Measurements from ENCODE around the gene PNPLA7.
"Not testable (repeated sequence)": the region's sequence is repeated elsewhere in the genome, so short reads cannot be mapped to it uniquely, and the experiment has no call there.

The PNPLA7 gene

DNA sequence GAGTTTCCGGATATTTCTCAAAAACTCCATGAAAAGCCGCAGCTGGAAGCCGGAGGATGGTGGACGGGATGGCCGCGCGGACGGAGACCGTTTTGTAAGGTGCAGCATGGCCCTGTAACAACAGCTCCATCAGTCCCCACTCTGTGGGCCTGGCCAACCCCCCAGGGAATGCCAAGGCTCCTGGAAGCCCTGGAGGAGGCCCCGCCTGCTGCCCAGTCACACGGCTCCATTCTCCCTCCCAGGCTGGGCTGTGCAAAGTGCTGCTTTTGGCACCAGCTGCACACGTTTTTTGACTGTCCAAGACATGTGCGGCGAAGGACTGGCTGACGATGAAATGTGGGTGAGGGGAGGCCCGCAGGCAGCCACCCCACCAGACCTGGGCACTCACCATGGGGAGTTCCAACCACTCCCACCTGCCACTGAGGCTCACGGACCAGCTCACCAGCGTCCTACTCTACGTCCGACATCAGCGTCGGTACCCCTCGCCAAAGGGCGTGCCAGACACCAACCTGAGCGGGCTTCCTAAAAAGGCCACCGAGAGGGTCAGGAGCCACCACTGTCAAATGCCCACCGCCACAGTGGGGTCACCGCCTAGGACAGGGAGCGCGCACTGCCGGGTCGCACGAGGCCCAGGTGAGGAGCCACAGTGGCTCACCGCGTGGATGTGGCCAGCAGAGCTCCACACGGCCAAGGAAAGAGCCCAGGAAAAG is 27.3 kb downstream of the PNPLA7 start:
- no peaks in the 10 kb centered on the region for H3K27me3 ChIP-seq (ENCODE audit: low read depth)
- H3K4me1 ChIP-seq, result no peaks in the 10 kb centered on the region
- no peaks in the 10 kb centered on the region for H3K36me3 ChIP-seq (replicated peaks)
- in situ Hi-C loops (cut with MboI; ENCODE audit: low sequenced_read_pairs), result no loop called here
- H3K9me3 ChIP-seq, result no peaks in the 10 kb centered on the region
- DNase-seq (ENCODE audit: low spot score in 2 of 2), result no peak
- no peak overlapping the region for H3K4me3 ChIP-seq

DNA sequence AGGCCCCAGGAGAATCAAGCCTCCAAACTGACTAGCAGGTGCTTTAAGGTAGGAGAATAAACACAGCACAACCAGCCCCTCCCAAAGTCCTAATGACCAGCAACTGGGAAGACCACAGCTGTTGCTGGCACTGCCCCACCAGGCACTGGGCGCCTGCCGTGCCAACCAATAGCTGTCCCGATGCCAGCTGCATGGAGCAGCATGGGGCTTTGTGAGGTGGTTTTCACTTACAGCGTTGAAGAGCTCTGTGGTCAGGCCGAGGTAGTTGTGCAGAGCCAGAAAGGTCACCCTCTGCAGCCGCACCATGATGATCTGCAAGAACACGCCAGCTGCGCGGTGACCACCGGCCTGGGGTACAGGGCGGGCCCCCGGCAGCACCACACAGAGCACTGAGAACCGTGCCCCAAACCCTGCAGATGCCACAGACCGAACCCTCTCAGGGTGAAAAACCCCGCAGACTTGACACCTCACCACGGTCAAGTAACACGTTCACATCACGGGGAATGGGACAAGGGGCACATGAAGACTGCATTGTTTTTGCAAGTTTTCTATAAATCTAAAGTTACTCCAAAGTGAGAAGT is 28.7 kb downstream of the PNPLA7 start:
- H3K4me1 ChIP-seq, result no peaks in the 10 kb centered on the region
- in situ Hi-C loops (cut with MboI; ENCODE audit: low sequenced_read_pairs), result no loop called here

DNA sequence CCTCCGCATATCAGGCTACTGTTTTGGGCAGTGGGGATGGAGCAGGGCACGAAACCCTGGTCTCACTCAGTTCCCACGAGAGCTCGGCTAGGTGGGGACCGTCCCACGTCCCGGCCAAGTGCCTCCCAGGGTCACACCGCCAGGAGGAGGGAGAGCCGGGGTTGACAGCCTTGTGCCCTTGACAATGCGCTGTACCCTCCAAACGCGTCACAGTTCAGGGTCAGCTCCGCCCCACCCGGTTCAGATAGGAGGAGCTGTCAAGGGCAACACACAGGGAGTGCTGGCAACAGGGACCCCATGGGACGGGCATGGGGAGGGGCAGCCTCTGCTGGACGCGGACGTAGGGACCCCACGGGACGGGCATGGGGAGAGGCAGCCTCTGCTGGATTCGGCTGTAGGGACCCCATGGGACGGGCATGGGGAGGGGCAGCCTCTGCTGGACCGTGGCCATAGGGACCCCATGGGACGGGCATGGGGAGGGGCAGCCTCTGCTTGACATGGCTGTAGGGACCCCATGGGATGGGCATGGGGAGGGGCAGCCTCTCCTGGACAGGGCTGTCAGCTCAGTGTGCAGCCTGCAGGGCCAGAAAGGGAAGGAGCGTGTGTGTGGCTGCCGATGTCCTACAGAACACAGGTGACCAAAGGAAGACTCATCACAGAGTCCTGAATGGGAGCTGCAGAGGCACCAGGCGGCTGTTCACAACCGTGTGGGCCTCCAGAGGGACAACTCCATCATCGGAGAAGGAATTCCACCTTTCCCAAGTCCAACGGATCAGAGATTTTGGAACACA is 29.4 kb downstream of the PNPLA7 start:
- Histone ChIP-seq H3K4me3 (no peak overlapping the region), H3K36me3 (replicated peaks) (no peaks in the 10 kb centered on the region), H3K4me1 (no peaks in the 10 kb centered on the region), H3K9me3 (no peaks in the 10 kb centered on the region), H3K27me3 (ENCODE audit: low read depth) (no peaks in the 10 kb centered on the region)
- DNase-seq (ENCODE audit: low spot score in 2 of 2), result no peak
- in situ Hi-C loops (cut with MboI; ENCODE audit: low sequenced_read_pairs), result no loop called here

More for the DNA sequence above, 28.7 kb downstream of the PNPLA7 start:
- DNase-seq (ENCODE audit: low spot score in 2 of 2), result no peak
- H3K36me3 ChIP-seq (replicated peaks), result no peaks in the 10 kb centered on the region
- H3K9me3 ChIP-seq, result no peaks in the 10 kb centered on the region
- H3K27me3 ChIP-seq (ENCODE audit: low read depth), result no peaks in the 10 kb centered on the region
- no peak overlapping the region for H3K4me3 ChIP-seq

DNA sequence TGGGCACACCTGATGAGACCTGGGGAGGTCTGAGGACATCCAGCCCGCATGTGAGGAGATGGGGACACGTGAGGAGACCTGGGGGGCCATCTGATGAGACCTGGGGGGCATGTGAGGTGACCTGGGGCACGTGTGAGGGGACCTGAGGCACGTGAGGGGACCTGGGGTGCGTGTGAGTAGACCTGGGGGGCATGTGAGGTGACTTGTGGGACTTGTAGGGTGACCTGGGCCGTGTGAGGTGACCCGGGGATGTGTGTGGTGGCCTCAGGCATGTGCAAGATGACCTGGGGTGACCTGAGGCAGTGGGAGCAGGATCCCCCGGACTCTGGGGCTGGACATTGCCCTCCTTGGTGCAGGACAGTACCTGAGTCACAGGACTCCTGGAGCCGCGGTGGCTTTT is 30.6 kb downstream of the PNPLA7 start:
- no peak overlapping the region for H3K4me3 ChIP-seq
- in situ Hi-C loops (cut with MboI; ENCODE audit: low sequenced_read_pairs), result no loop called here

DNA sequence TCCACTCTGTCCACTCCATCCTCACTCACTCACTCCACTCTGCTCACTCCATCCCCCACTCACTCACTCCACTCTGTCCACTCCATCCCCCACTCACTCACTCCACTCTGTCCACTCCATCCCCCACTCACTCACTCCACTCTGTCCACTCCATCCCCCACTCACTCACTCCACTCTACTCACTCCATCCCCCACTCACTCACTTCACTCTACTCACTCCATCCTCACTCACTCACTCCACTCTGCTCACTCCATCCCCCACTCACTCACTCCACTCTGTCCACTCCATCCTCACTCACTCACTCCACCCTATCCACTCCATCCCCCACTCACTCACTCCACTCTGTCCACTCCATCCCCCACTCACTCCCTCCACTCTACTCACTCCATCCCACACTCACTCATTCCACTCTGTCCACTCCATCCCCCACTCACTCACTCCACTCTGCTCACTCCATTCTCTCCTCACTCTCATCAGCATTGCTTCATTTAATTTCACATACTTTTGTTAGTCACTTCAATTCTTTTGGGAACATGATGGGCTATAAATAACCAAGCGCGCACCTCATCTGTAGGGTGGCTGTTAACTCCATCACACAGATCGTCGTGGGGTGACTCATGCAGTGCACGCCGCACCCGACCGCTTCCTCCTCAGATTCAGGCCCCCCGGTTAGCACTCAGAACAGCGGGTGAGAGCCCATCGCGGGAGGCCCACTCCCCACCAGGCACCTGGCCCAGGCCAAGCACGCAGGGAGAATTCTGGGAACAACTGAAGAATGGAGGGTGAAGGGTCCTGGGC is 31.3 kb downstream of the PNPLA7 start:
- in situ Hi-C loops (cut with MboI; ENCODE audit: low sequenced_read_pairs); H3K4me1 ChIP-seq; H3K9me3 ChIP-seq; H3K27me3 ChIP-seq (ENCODE audit: low read depth); DNase-seq (ENCODE audit: low spot score in 2 of 2); H3K4me3 ChIP-seq; H3K36me3 ChIP-seq (replicated peaks): not testable (repeated sequence)

More for the DNA sequence above, 30.6 kb downstream of the PNPLA7 start:
- no peak for DNase-seq (ENCODE audit: low spot score in 2 of 2)
- Histone ChIP-seq H3K27me3 (ENCODE audit: low read depth) (no peaks in the 10 kb centered on the region), H3K36me3 (replicated peaks) (no peaks in the 10 kb centered on the region), H3K4me1 (no peaks in the 10 kb centered on the region), H3K9me3 (no peaks in the 10 kb centered on the region)

DNA sequence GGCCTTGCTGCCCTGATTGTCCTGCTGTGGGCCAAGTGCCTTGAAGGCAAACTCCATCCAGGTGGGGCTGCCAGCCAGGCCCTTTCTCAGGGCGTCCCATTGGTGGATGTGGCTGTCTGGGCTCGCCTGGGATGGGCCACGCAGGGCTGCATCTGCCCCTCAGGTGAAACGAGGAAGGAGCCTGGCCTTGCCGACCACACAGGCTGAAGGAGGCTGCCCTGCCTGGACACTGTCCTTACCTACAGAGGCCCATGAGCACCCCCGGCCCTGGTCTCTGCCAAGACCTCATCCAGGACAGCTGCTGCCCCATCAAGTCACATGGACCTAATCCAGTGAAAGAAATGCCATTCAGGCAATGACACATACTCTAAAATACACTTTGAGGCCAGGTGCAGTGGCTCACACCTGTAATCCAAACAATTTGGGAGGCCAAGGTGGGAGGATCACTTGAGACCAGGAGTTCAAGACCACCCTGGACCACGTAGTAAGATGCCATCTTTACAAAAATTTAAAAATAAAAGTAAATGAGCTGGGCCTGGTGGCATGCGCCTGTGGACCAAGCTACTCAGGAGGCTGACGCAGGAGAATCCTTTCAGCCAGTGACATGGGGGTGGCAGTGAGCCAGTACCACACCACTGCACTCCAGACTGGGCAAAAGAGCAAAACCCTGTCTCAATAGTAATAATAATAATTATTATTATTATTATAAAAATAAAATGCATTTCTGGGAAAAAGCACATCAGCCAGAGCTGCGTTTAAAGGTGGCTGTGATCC is 33.9 kb downstream of the PNPLA7 start:
- in situ Hi-C loops (cut with MboI; ENCODE audit: low sequenced_read_pairs), result no loop called here
- no peak for DNase-seq (ENCODE audit: low spot score in 2 of 2)

DNA sequence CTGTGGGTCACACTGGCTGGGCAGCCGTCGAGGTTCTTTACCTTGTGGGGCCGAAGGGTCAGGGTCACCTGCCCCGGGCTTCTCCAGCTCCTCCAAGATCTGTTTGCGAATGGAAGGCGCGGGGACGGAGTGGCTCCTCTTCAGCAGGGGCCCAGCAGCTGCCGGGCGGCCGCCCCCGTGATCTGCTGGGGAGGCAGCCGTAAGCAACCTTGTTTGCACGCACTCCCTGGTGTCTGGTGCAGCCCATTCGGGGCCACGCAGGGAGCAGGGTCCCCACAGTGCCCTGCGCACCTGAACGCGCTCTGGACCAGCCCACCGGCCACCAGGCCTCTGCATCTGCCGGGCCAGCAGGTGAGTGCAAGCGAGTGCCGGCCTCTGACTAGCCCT is 34.9 kb downstream of the PNPLA7 start:
- Histone ChIP-seq H3K4me1 (no peaks in the 10 kb centered on the region), H3K9me3 (0 out of 2 replicates have a peak, but pooled peaks cover 2% of the 10 kb centered on the region), H3K36me3 (replicated peaks) (no peaks in the 10 kb centered on the region), H3K4me3 (no peak overlapping the region), H3K27me3 (ENCODE audit: low read depth) (no peaks in the 10 kb centered on the region)
- in situ Hi-C loops (cut with MboI; ENCODE audit: low sequenced_read_pairs), result no loop called here
- no peak for DNase-seq (ENCODE audit: low spot score in 2 of 2)

More for the DNA sequence above, 33.9 kb downstream of the PNPLA7 start:
- no peaks in the 10 kb centered on the region for H3K4me1 ChIP-seq
- H3K36me3 ChIP-seq (replicated peaks), result no peaks in the 10 kb centered on the region
- no peaks in the 10 kb centered on the region for H3K9me3 ChIP-seq
- no peak overlapping the region for H3K4me3 ChIP-seq
- no peaks in the 10 kb centered on the region for H3K27me3 ChIP-seq (ENCODE audit: low read depth)

DNA sequence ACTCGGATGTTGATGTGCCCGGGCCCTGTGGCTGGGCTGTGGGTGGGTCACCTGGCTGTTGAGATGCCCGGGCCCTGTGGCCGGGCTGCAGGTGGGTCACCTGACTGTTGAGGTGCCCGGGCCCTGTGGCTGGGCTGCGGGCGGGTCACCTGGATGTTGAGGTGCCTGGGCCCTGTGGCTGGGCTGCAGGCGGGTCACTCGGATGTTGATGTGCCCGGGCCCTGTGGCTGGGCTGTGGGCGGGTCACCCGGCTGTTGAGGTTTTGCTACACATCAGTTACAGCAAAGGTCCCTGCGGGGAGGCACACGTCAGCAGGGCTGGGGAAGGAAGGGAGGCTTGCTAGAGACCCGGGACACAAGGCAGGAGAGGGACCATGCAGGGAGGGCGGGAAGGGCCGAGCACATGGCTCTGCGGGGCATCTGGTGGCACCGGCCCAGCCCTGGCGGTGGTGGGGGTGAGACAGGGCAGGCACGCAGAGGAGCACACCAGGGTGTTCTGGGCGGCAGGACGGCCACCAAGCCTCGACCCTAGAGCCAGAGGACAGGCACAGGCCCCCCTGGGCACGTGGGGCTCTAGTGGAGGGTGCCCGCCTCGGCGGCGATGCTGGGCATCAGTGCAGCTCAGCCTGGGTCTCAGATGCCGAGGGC is 35.4 kb downstream of the PNPLA7 start:
- DNase-seq (ENCODE audit: low spot score in 2 of 2), result no peak
- Histone ChIP-seq H3K9me3 (0 out of 2 replicates have a peak, but pooled peaks cover 2% of the 10 kb centered on the region), H3K36me3 (replicated peaks) (no peaks in the 10 kb centered on the region), H3K27me3 (ENCODE audit: low read depth) (no peaks in the 10 kb centered on the region), H3K4me3 (no peak overlapping the region), H3K4me1 (no peaks in the 10 kb centered on the region)
- in situ Hi-C loops (cut with MboI; ENCODE audit: low sequenced_read_pairs), result no loop called here

DNA sequence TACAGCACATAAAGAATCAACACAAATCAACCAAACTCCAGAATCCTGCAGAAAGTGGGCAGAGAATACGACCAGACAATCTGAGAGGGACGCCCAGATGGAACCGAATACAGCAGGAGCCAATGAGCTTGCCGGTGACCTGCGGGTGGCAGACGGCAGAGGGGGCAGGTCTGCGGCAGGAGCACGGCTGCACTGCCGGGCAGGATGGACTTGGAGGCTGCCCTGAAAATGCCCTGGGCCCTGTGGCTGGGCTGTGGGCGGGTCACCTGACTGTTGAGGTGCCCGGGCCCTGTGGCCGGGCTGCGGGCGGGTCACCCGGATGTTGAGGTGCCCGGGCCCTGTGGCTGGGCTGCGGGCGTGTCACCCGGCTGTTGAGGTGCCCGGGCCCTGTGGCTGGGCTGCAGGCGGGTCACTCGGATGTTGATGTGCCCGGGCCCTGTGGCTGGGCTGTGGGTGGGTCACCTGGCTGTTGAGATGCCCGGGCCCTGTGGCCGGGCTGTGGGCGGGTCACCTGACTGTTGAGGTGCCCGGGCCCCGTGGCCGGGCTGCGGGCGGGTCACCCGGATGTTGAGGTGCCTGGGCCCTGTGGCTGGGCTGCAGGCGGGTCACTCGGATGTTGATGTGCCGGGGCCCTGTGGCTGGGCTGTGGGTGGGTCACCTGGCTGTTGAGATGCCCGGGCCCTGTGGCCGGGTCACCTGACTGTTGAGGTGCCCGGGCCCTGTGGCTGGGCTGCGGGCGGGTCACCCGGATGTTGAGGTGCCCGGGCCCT is 36.2 kb downstream of the PNPLA7 start:
- H3K4me1 ChIP-seq; H3K4me3 ChIP-seq; H3K27me3 ChIP-seq (ENCODE audit: low read depth); in situ Hi-C loops (cut with MboI; ENCODE audit: low sequenced_read_pairs); H3K9me3 ChIP-seq; H3K36me3 ChIP-seq (replicated peaks); DNase-seq (ENCODE audit: low spot score in 2 of 2): not testable (repeated sequence)

DNA sequence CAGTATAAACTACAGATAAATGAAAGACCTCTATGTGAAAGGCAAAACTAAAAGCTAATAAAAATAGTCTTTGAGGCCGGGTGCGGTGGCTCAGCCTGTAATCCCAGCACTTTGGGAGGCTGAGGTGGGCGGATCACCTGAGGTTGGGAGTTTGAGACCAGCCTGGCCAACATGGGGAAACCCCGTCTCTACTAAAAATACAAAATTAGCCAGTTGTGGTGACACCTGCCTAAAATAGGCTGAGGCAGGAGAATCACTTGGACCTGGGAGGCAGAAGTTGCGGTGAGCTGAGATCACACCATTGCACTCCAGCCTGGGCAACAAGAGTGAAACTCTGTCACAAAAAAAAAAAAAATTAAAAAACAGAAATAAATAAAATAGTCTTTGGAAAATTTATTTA is 37.1 kb downstream of the PNPLA7 start:
- H3K9me3 ChIP-seq; in situ Hi-C loops (cut with MboI; ENCODE audit: low sequenced_read_pairs); DNase-seq (ENCODE audit: low spot score in 2 of 2): not testable (repeated sequence)

DNA sequence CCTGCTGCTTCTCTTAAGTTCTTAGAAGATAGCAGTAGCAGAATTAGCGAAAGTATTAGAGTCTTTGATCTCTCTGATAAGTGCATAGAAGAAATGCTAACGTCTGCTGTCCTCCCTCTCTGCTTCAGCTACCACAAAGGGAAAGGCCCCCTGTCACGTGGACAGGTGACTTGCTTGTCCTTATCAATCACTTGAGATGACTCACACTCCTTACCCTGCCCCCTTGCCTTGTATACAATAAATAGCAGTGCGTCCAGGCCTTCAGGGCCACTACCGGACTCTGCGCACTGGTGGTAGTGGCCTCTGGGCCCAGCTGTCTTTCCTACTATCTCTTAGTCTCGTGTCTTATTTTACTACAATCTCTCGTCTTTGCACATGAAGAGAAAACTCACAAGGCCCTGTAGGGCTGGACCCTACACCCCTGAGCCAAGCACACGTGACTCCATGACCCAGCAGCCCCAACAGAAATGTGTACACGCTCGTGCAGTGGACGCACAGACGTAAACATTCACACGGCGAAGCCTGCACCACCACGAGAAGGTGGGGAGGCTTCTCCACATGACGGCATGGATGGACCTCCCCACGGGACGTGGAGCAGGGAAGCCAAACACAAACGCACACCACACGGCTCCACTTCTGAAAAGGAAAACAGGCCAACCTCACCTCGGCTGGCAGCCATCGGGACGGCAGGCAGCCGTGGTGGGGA is 38.3 kb downstream of the PNPLA7 start:
- H3K36me3 ChIP-seq (replicated peaks), result no peaks in the 10 kb centered on the region
- in situ Hi-C loops (cut with MboI; ENCODE audit: low sequenced_read_pairs), result no loop called here
- no peak for DNase-seq (ENCODE audit: low spot score in 2 of 2)
- H3K27me3 ChIP-seq (ENCODE audit: low read depth), result no peaks in the 10 kb centered on the region
- H3K4me1 ChIP-seq, result no peaks in the 10 kb centered on the region
- H3K9me3 ChIP-seq, result 0 out of 2 replicates have a peak, but pooled peaks cover 2% of the 10 kb centered on the region
- no peak overlapping the region for H3K4me3 ChIP-seq

More for the DNA sequence above, 37.1 kb downstream of the PNPLA7 start:
- not testable (repeated sequence) for H3K4me1 ChIP-seq; H3K36me3 ChIP-seq (replicated peaks); H3K27me3 ChIP-seq (ENCODE audit: low read depth); H3K4me3 ChIP-seq

DNA sequence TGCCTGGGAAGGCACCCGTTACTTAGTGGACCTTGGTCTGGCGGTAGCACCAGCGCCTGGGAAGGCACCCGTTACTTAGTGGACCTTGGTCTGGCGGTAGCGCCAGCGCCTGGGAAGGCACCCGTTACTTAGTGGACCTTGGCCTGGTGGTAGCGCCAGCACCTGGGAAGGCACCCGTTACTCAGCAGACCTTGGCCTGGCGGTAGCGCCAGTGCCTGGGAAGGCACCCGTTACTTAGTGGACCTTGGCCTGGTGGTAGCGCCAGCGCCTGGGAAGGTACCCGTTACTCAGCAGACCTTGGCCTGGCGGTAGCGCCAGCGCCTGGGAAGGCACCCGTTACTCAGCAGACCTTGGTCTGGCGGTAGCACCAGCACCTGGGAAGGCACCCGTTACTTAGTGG is 39.1 kb downstream of the PNPLA7 start:
- in situ Hi-C loops (cut with MboI; ENCODE audit: low sequenced_read_pairs); H3K27me3 ChIP-seq (ENCODE audit: low read depth); DNase-seq (ENCODE audit: low spot score in 2 of 2); H3K9me3 ChIP-seq; H3K36me3 ChIP-seq (replicated peaks); H3K4me1 ChIP-seq; H3K4me3 ChIP-seq: not testable (repeated sequence)

Measured in HAP-1 (cell line).